GM12878 (cell line): ENCODE measurements around the gene MRTFB. TPM values are rescaled to one million over a fixed set of nuclear protein-coding genes. Genes with fewer than 3 reads are reported as not detected.

Experiments
- ATAC-seq: fragments of 200-7000 bp; cut with Tn5 transposase; 3 replicates; pipeline ENCODE4 v1.9.1; 2020; ENCODE audit warnings: mild to moderate bottlenecking, moderate library complexity
- BruUV-seq: library from RNA; stranded (reverse); fragments of 400-500 nt; replicated peaks from 2 replicates; lab custom pipeline; 2021; lab: Mats Ljungman, UMichigan
- CTCF ChIA-PET: fragments of 300-600 bp; sonication (Branson Sonifier 250); formaldehyde crosslinking; extraction: SDS; loops from one replicate; lab custom pipeline; 2021; ENCODE audit warnings: inconsistent platforms; lab: Yijun Ruan, JAX
- POLR2A ChIA-PET: fragments of 350-600 bp; formaldehyde crosslinking; extraction: SDS; loops from one replicate; lab custom pipeline; 2021; ENCODE audit warnings: inconsistent platforms; lab: Charles Lee
- RAD21 ChIA-PET: fragments of 300-600 bp; sonication (Branson Sonifier 250); formaldehyde crosslinking; loops from one replicate; lab custom pipeline; 2023; ENCODE audit warnings: antibody characterized with exemption; ENCODE audit not compliant: unreplicated experiment; lab: Charles Lee
- SMC1A ChIA-PET: fragments of 300-600 bp; sonication (Branson Sonifier 250); formaldehyde crosslinking; loops from one replicate; lab custom pipeline; 2023; ENCODE audit not compliant: unreplicated experiment, uncharacterized antibody; lab: Charles Lee
- DNase-seq: peaks from one replicate; pipeline ENCODE4 v3.0.0-alpha.2; 2011; ENCODE audit warnings: low read depth, low spot score
- FAIRE-seq: peaks from 3 replicates; lab custom pipeline; 2011; peaks lifted over from hg19 to GRCh38; lab: Jason Lieb, UNC
- H2AFZ ChIP-seq: 2 replicates; pipeline ENCODE4 v1.6.0; 2011; ENCODE audit warnings: low read depth, low read length, control low read depth; ENCODE audit not compliant: control insufficient read depth
- H3K27ac ChIP-seq: 2 replicates; pipeline ENCODE4 v1.5.1; 2011; ENCODE audit warnings: control low read depth; ENCODE audit not compliant: control insufficient read depth, insufficient read depth
- H3K27me3 ChIP-seq, 2 experiments: replicated peaks in 1 of 2; 2 replicates each; pipeline versions ENCODE4 v1.6.0 to v1.6.1; 2011; ENCODE audit warnings: low read length in 1 of 2; ENCODE audit not compliant: control insufficient read depth in 2 of 2, insufficient read depth in 2 of 2
- H3K36me3 ChIP-seq, 2 experiments: 2 replicates each; pipeline ENCODE4 v1.5.1; 2011; ENCODE audit warnings: low read length in 1 of 2; ENCODE audit not compliant: control insufficient read depth in 2 of 2, insufficient read depth in 2 of 2
- H3K4me1 ChIP-seq: 2 replicates; pipeline ENCODE4 v1.6.1; 2011; ENCODE audit warnings: mild to moderate bottlenecking, low read length, moderate library complexity, mixed read lengths; ENCODE audit not compliant: control insufficient read depth, insufficient read depth
- H3K4me2 ChIP-seq: 2 replicates; pipeline ENCODE4 v1.6.0; 2011; ENCODE audit warnings: control low read depth; ENCODE audit not compliant: control insufficient read depth, insufficient read depth
- H3K4me3 ChIP-seq: fragments of 200-600 bp; sonication (generic); 2 replicates; pipeline ENCODE4 v1.5.1; 2016
- H3K79me2 ChIP-seq: 2 replicates; pipeline ENCODE4 v1.6.0; 2011; ENCODE audit warnings: low read length; ENCODE audit not compliant: control insufficient read depth, insufficient read depth
- H3K9ac ChIP-seq: 2 replicates; pipeline ENCODE4 v1.8.0; 2011; ENCODE audit warnings: low read length, control low read depth, mixed read lengths; ENCODE audit not compliant: control insufficient read depth, insufficient read depth
- H3K9me3 ChIP-seq: replicated peaks from 3 replicates; pipeline ENCODE4 v1.5.1; 2011; ENCODE audit warnings: mild to moderate bottlenecking, low read length; ENCODE audit not compliant: control insufficient read depth, insufficient read depth
- H4K20me1 ChIP-seq: 2 replicates; pipeline ENCODE4 v1.6.0; 2011; ENCODE audit not compliant: control insufficient read depth, insufficient read depth
- BACH1 ChIP-seq: fragments of 450-650 bp; IDR thresholded peaks from 2 replicates; pipeline ENCODE4 v1.6.1; 2017; ENCODE audit warnings: mild to moderate bottlenecking, borderline replicate concordance
- E4F1 ChIP-seq: fragments of 450-650 bp; IDR thresholded peaks from 2 replicates; pipeline ENCODE4 v1.6.1; 2018; ENCODE audit warnings: borderline replicate concordance, mild to moderate bottlenecking; ENCODE audit not compliant: partially characterized antibody
- ETV6 ChIP-seq, 2 experiments: fragments of 450-650 bp in 1 of 2; IDR thresholded peaks in 1 of 2; conservative IDR thresholded peaks in 1 of 2; 2 replicates each; pipeline ENCODE4 v1.6.1; 2014; ENCODE audit warnings: antibody characterized with exemption in 1 of 2, borderline replicate concordance in 1 of 2, low read depth in 1 of 2, mild to moderate bottlenecking in 1 of 2, moderate library complexity in 1 of 2
- FOXM1 ChIP-seq: IDR thresholded peaks from 2 replicates; pipeline ENCODE4 v1.6.1; 2012; ENCODE audit warnings: low read depth, mild to moderate bottlenecking, inconsistent platforms, low read length, moderate library complexity
- IRF5 ChIP-seq: fragments of 450-650 bp; IDR thresholded peaks from 2 replicates; pipeline ENCODE4 v1.6.1; 2017; ENCODE audit warnings: borderline replicate concordance
- NFIC ChIP-seq: IDR thresholded peaks from 2 replicates; pipeline ENCODE4 v1.6.1; 2012; ENCODE audit warnings: low read depth, mild to moderate bottlenecking, inconsistent platforms, low read length, moderate library complexity
- NKRF ChIP-seq: fragments of 450-650 bp; conservative IDR thresholded peaks from 2 replicates; pipeline ENCODE4 v1.6.1; 2017; ENCODE audit warnings: mild to moderate bottlenecking, moderate library complexity
- PBX3 ChIP-seq: IDR thresholded peaks from 2 replicates; pipeline ENCODE4 v1.6.1; 2011; ENCODE audit warnings: mild to moderate bottlenecking, low read depth, low read length, moderate library complexity; ENCODE audit not compliant: insufficient replicate concordance
- RAD21 ChIP-seq: IDR thresholded peaks from 2 replicates; pipeline ENCODE4 v1.6.1; 2011; ENCODE audit warnings: mild to moderate bottlenecking, low read depth, low read length, moderate library complexity; ENCODE audit not compliant: insufficient read depth
- SIN3A ChIP-seq: IDR thresholded peaks from 2 replicates; pipeline ENCODE4 v1.6.1; 2012; ENCODE audit warnings: low read depth, low read length, improper control_type of control experiment
- TBL1XR1 ChIP-seq: IDR thresholded peaks from 2 replicates; pipeline ENCODE4 v1.6.1; 2012; ENCODE audit warnings: low read depth, low read length, improper control_type of control experiment
- WGBS: methylation state at CpG from one replicate; pipeline ENCODE4 v1.1.6; 2016; ENCODE audit warnings: low lambda C conversion rate; ENCODE audit not compliant: insufficient replicate concordance, insufficient coverage; ENCODE audit errors: missing lambda C conversion rate; 5-methylcytosine and 5-hydroxymethylcytosine counted together
- in situ Hi-C: fragments of 300-500 bp; cut with MboI; formaldehyde crosslinking; loops from 9 replicates; pipeline ENCODE4 v1.14.3; 2018; ENCODE audit warnings: mixed read lengths
- intact Hi-C: fragments of 100-400 bp; cut with micrococcal nuclease; formaldehyde crosslinking; loops from one replicate; pipeline ENCODE4 v1.14.2; 2022; ENCODE audit not compliant: unreplicated experiment
- polyA plus RNA-seq, 11 experiments: library from polyadenylated mRNA; depleted of rRNA in 4 of 11; unstranded in 6 of 11; stranded (reverse) in 5 of 11; fragments of >200 nt; fragmentation: Nextera tagmentation in 4 of 11; fragmentation: Illumina TruSeq in 1 of 11; extraction: Ambion mirVana in 4 of 11; extraction: Trizol in 1 of 11; gene quantifications; 1 replicate in 1 of 11; 2 replicates in 10 of 11; pipeline versions ENCODE4 v1.2.1 to v1.2.3, GENCODE V29; 2011 to 2016; ENCODE audit warnings: inconsistent platforms in 2 of 11, missing spikeins in 2 of 11, low read depth in 1 of 11
- total RNA-seq, 4 experiments: library from RNA; depleted of rRNA in 3 of 4; stranded (reverse); fragments of >200 nt in 3 of 4; fragmentation: Illumina TruSeq in 1 of 4; extraction: Trizol in 1 of 4; gene quantifications; 2 replicates each; pipeline versions ENCODE4 v1.2.1 to v1.2.3, GENCODE V29; 2013 to 2021

Gene MRTFB
- total and polyA plus RNA-seq, 10 of the 15 experiments (the other 5 are each of a cell fraction or from before 2014, with no cell fraction given), result 2.1 to 14.3 (median 8.0) TPM

GRCh38 chr16:14302031-14302398 lies 230.9 kb downstream of the MRTFB start (continued):
- TF ChIP-seq RAD21, result 0 out of 2 replicates have a peak, but pooled peaks have one; percentile 9

GRCh38 chr16:14302399-14303181 lies 231.5 kb downstream of the MRTFB start:
- DNase-seq, result no peak
- H3K4me1 ChIP-seq, result peaks cover 18% of the 10 kb centered on the region
- in situ Hi-C loops, result no loop called here
- H3K27ac ChIP-seq, result peak overlapping the region; percentile 92
- peak overlapping the region; percentile 92 for H3K9ac ChIP-seq
- peaks cover 57% of the 10 kb centered on the region for H3K79me2 ChIP-seq
- FAIRE-seq, result no peak
- ChIA-PET RAD21 (interaction anchor here (0.9 to 8.9 kb wide), 8 partner anchors 9 to 226 kb away, joined by 3 to 75 read pairs (median 6); no protein-coding TSS in a partner anchor), SMC1A (interaction anchor here (0.9 to 10.7 kb wide), 8 partner anchors 17 to 379 kb away, joined by 3 to 95 read pairs (median 5); no protein-coding TSS in a partner anchor), CTCF (interaction anchor here (0.9 to 8.9 kb wide), 3 partner anchors 16 to 199 kb away, joined by 3 to 49 read pairs (median 3); no protein-coding TSS in a partner anchor), POLR2A (interaction anchor here (0.9 to 1.6 kb wide), 5 partner anchors 17 to 203 kb away, joined by 3 to 6 read pairs (median 4); no protein-coding TSS in a partner anchor)
- H3K4me3 ChIP-seq, result peak overlapping the region; percentile 91
- intact Hi-C loops, result loop anchor here (5.0 to 10.0 kb wide), 2 partner anchors 302 to 330 kb away; partner anchors contain the start of genes BFAR and PARN
- BruUV-seq, result no TSS peak
- no peak overlapping the region; the same call in 1 of the 2 replicates for H2AFZ ChIP-seq
- no peaks in the 10 kb centered on the region; the same call in 2 of the 3 replicates for H3K9me3 ChIP-seq
- no peaks in the 10 kb centered on the region for H3K27me3 ChIP-seq
- peak overlapping the region; percentile 72 for H3K4me2 ChIP-seq
- WGBS, result under 1% methylated on average over 38 of the region's 86 CpGs
- peak; percentile 7 for ATAC-seq
- H3K36me3 ChIP-seq, result no peaks in the 10 kb centered on the region
- H4K20me1 ChIP-seq, result no peaks in the 10 kb centered on the region
- TF ChIP-seq PBX3, result no peak
- TF ChIP-seq ETV6 (conservative IDR thresholded peaks at IDR 0.05 in 1 of 2, IDR thresholded peaks at IDR 0.05 in 1 of 2; ENCODE audit: borderline replicate concordance in 1 of 2, low read depth in 1 of 2), result no peak
- TF ChIP-seq IRF5, result no peak
- peak; percentile 79 for TF ChIP-seq NKRF
- TF ChIP-seq TBL1XR1, result no peak
- TF ChIP-seq E4F1, result no peak
- TF ChIP-seq BACH1, result peak; percentile 44; the same call in 1 of the 2 replicates
- no peak for TF ChIP-seq FOXM1
- no peak; the same call in 1 of the 2 replicates for TF ChIP-seq SIN3A
- no peak for TF ChIP-seq NFIC
